Adrenal gland (tissue), 12 donors: Measurements from ENCODE around the gene RUBCNL. TPM values are rescaled to one million over a fixed set of nuclear protein-coding genes. Genes with fewer than 3 reads are reported as not detected.
A peak's percentile ranks its signal among the peaks of the same experiment; 100 is the strongest.

Experiments
- DNase-seq, 7 donors: peaks; one replicate each; pipeline ENCODE4 v3.0.0-alpha.2; 2019 to 2020
- H3K27ac ChIP-seq, 5 donors: fragments of 200-600 bp; sonication (generic) in 4 of 5; 1 replicate in 3 of 5; 2 replicates in 2 of 5; pipeline versions ENCODE4 v1.5.1 to v1.8.0; 2016 to 2020; ENCODE audit warnings: mild to moderate bottlenecking in 1 of 5
- H3K27me3 ChIP-seq: fragments of 200-600 bp; 2 replicates; pipeline ENCODE4 v1.8.0; 2021
- H3K36me3 ChIP-seq, 2 donors: fragments of 200-600 bp; replicated peaks in 1 of 2; 1 replicate in 1 of 2; 2 replicates in 1 of 2; pipeline versions ENCODE4 v1.5.1 to v1.8.0; 2018 to 2022
- H3K4me1 ChIP-seq, 2 donors: fragments of 200-600 bp; replicated peaks in 1 of 2; 1 replicate in 1 of 2; 2 replicates in 1 of 2; pipeline versions ENCODE4 v1.5.1 to v1.8.0; 2018 to 2021
- H3K4me3 ChIP-seq, 4 donors: fragments of 200-600 bp; sonication (generic) in 3 of 4; one replicate each; pipeline ENCODE4 v1.5.1; 2016 to 2018
- H3K9me3 ChIP-seq, 3 donors: fragments of 200-600 bp; sonication (generic) in 1 of 3; replicated peaks in 1 of 3; 1 replicate in 2 of 3; 2 replicates in 1 of 3; pipeline versions ENCODE4 v1.5.1 to v1.8.0; 2016 to 2021
- POLR2A ChIP-seq, 2 donors: fragments of 450-650 bp; IDR thresholded peaks; one replicate each; pipeline ENCODE4 v1.6.1; 2017; ENCODE audit warnings: antibody characterized with exemption in 2 of 2, mild to moderate bottlenecking in 2 of 2, moderate library complexity in 1 of 2
- WGBS, 4 donors: extraction: QIAGEN DNeasy Blood & Tissue Kit in 2 of 4; methylation state at CpG; one replicate each; pipeline versions ENCODE4 v1.1.5 to v1.1.7; 2013 to 2017; 5-methylcytosine and 5-hydroxymethylcytosine counted together
- intact Hi-C, 2 donors: fragments of 100-400 bp; cut with DNase I; formaldehyde crosslinking; loops; one replicate each; pipeline versions ENCODE4 v1.14.1 to v1.15.0; 2022 to 2023
- polyA plus RNA-seq, 3 donors: library from polyadenylated mRNA; stranded (reverse); fragments of 200-250 nt in 2 of 3; fragments of 350-450 nt in 1 of 3; fragmentation: Illumina TruSeq in 1 of 3; extraction: RNeasy Lipid Tissue Mini Kit (QIAGEN cat#74804) in 1 of 3; gene quantifications; one replicate each; pipeline ENCODE4 v1.2.3, GENCODE V29; 2013 to 2014
- total RNA-seq, 9 donors: library from RNA; depleted of rRNA in 4 of 9; stranded (reverse); fragments of >200 nt in 4 of 9; fragments of 120-200 nt in 1 of 9; fragmentation: NEBNext Ultra II Directional in 1 of 9; extraction: Animal tissue kit (Norgen Biotek cat#: 25700) in 1 of 9; gene quantifications; one replicate each; pipeline versions ENCODE4 v1.1.0 to v1.2.4, GENCODE V29; 2013 to 2023
- TF ChIP-seq, protein P1 (sequence below), 6 experiments: fragments of 450-650 bp in 4 of 6; fragments of 200-600 bp in 2 of 6; sonication (generic) in 1 of 6; IDR thresholded peaks; 1 replicate in 5 of 6; 2 replicates in 1 of 6; pipeline versions ENCODE4 v1.5.1 to v1.8.0; 2016 to 2021; ENCODE audit warnings: antibody characterized with exemption in 6 of 6, mild to moderate bottlenecking in 2 of 6, moderate library complexity in 1 of 6
- donor health status: healthy with polysubstance abuse.
- donor health status: Bipolar disorder and iron deficiency.
- donor health status: DM: yes; HTN: yes; CAD: no.
- donor health status: DM: no; HTN: no; CAD: no.
- donor health status: DM: no; HTN: no; CAD: no.
- donor health status: DM: yes; HTN: yes; CAD: no.

Gene RUBCNL
- total and polyA plus RNA-seq, 12 donors, result 0.81 to 7.9 (median 2.9) TPM

DNA sequence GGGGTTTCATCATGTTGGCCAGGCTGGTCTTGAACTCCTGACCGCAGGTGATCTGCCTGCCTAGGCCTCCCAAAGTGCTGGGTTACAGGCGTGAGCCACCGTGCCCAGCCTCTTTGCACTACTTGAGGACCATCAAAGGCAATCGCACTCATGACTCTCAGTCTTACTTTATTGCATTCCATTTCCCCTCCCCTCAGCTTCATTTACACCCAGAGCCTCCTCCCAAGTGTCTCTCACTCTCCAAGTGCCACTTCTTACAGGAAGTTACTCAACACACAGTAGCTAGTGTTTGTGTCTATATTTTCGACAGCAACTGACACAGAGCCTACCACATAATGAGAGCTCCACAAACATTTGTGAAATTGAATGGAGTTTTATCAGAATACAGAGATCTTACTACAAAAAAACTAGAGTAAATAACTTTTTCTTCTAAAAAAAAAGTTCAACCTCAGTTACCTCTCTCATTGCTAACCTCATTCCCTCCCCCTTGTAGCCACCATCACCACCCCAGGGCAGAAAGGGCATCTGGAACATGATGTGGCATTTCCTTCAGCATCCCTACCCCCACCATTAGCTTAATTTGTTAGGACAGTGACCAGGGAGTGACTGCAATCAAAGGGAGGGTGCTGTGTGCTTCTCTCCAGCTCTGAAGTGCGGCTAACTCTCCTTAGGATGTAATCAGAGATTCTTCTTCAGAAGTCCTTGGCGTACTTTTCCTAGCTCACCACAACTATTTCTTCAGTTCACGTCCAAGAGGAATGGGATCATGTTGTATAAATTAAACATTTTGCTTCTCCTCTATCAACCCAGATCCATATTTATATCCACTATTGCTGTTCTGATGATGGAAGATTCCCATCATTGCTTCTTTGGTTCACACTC lies 17.0 kb upstream of the RUBCNL start:
- 65 to 73% (median 68%) methylated on average over 8 of the region's 8 CpGs for WGBS, 4 donors
- Histone ChIP-seq H3K9me3 (no peaks in the 10 kb centered on the region), H3K27me3 (no peaks in the 10 kb centered on the region), H3K4me1 (peaks cover 0 to 5% of the 10 kb centered on the region in 2 donors), H3K4me3 (no peak overlapping the region), H3K36me3 (no peaks in the 10 kb centered on the region), H3K27ac (peak overlapping the region in 1 of 5 donors; percentile 53)
- DNase-seq, result peak in 1 of 7 donors; percentile 21
- TF ChIP-seq, protein P1, sequence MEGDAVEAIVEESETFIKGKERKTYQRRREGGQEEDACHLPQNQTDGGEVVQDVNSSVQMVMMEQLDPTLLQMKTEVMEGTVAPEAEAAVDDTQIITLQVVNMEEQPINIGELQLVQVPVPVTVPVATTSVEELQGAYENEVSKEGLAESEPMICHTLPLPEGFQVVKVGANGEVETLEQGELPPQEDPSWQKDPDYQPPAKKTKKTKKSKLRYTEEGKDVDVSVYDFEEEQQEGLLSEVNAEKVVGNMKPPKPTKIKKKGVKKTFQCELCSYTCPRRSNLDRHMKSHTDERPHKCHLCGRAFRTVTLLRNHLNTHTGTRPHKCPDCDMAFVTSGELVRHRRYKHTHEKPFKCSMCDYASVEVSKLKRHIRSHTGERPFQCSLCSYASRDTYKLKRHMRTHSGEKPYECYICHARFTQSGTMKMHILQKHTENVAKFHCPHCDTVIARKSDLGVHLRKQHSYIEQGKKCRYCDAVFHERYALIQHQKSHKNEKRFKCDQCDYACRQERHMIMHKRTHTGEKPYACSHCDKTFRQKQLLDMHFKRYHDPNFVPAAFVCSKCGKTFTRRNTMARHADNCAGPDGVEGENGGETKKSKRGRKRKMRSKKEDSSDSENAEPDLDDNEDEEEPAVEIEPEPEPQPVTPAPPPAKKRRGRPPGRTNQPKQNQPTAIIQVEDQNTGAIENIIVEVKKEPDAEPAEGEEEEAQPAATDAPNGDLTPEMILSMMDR (IDR thresholded peaks at IDR 0.05), result no peak
- TF ChIP-seq POLR2A (IDR thresholded peaks at IDR 0.05), result no peak
- intact Hi-C loops, result no loop called here

GRCh38 chr13:46402178-46402577 lies 15.1 kb upstream of the RUBCNL start:
- Histone ChIP-seq H3K4me1 (peaks cover 0 to 5% of the 10 kb centered on the region in 2 donors), H3K4me3 (no peak overlapping the region), H3K9me3 (no peaks in the 10 kb centered on the region), H3K36me3 (no peaks in the 10 kb centered on the region), H3K27ac (no peak overlapping the region), H3K27me3 (no peaks in the 10 kb centered on the region)
- DNase-seq, result no peak
- no peak for TF ChIP-seq POLR2A (IDR thresholded peaks at IDR 0.05)
- TF ChIP-seq, protein P1 (IDR thresholded peaks at IDR 0.05), result no peak
- intact Hi-C loops, result no loop called here
- WGBS, 4 donors, result 50 to 69% (median 59%) methylated on average over 2 of the region's 2 CpGs

DNA sequence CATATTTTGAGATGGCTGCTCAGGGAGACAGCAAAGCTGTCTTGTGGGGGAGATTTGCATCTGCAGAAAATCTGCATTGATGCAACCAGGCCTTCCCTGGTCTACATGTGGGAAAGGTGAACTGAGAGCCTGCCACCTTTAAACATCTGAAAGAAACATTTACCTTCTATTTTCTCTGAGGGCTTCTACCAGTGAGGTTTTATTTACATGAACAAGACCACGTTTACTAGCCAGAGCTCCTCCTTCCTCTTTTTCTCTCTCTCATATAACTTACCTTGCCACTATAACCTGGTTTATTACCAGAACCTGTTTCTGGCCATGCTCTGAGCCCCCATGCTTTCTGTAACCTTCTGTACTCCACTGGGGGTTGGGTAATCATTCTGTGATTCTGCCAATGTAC lies 14.4 kb upstream of the RUBCNL start:
- 41 to 58% (median 48%) methylated on average over 1 of the region's 1 CpG for WGBS, 4 donors
- no peak for DNase-seq
- H3K36me3 ChIP-seq, result no peaks in the 10 kb centered on the region
- intact Hi-C loops, result no loop called here
- peaks cover 0 to 5% of the 10 kb centered on the region in 2 donors for H3K4me1 ChIP-seq
- no peaks in the 10 kb centered on the region for H3K9me3 ChIP-seq
- no peaks in the 10 kb centered on the region for H3K27me3 ChIP-seq
- no peak overlapping the region for H3K4me3 ChIP-seq
- no peak overlapping the region for H3K27ac ChIP-seq
- TF ChIP-seq, protein P1 (IDR thresholded peaks at IDR 0.05), result no peak
- no peak for TF ChIP-seq POLR2A (IDR thresholded peaks at IDR 0.05)

- H3K27me3 ChIP-seq, result no peaks in the 10 kb centered on the region
- H3K4me3 ChIP-seq, result no peak overlapping the region
- H3K27ac ChIP-seq, result no peak overlapping the region
- no peak for DNase-seq
- H3K9me3 ChIP-seq, result no peaks in the 10 kb centered on the region
- TF ChIP-seq POLR2A (IDR thresholded peaks at IDR 0.05), result no peak
- no peaks in the 10 kb centered on the region for H3K4me1 ChIP-seq
- H3K36me3 ChIP-seq, result no peaks in the 10 kb centered on the region
- intact Hi-C loops, result no loop called here
Measured at GRCh38 chr13:46396341-46396740, 9.3 kb upstream of the RUBCNL start.

- no peaks in the 10 kb centered on the region for H3K27me3 ChIP-seq
- H3K36me3 ChIP-seq, result no peaks in the 10 kb centered on the region
- no peak overlapping the region for H3K27ac ChIP-seq
- no peak for DNase-seq
- intact Hi-C loops, result no loop called here
- TF ChIP-seq POLR2A (IDR thresholded peaks at IDR 0.05), result no peak
- TF ChIP-seq, protein P1 (IDR thresholded peaks at IDR 0.05), result no peak
- H3K4me3 ChIP-seq, result no peak overlapping the region
- no peaks in the 10 kb centered on the region for H3K4me1 ChIP-seq
- WGBS, 4 donors, result 69 to 76% (median 74%) methylated on average over 2 of the region's 2 CpGs
- no peaks in the 10 kb centered on the region for H3K9me3 ChIP-seq
Measured at GRCh38 chr13:46392967-46393366, 5.9 kb upstream of the RUBCNL start.
